ENCODE data around the gene MAGEB3.

Gene MAGEB3

DNA sequence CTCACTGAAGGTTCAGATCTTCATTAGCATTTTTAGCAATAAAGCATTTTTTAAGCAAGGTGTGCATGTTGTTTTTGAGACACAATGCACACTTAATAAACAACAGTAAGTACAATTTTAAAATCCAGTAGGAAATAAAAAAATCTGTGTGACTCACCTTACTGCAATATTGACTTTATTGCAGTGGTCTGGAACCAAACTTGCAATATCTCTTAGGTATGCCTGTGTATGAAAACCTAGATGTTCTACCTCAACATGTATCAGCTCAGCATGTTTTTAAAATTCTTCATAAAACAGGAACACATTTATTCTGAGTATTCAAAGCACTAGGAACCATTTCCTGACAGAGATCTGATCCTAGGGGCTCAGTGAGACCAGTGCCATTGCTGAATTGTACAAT is 52.1 kb downstream of the MAGEB3 start:
- DNase-seq, result no peak

DNA sequence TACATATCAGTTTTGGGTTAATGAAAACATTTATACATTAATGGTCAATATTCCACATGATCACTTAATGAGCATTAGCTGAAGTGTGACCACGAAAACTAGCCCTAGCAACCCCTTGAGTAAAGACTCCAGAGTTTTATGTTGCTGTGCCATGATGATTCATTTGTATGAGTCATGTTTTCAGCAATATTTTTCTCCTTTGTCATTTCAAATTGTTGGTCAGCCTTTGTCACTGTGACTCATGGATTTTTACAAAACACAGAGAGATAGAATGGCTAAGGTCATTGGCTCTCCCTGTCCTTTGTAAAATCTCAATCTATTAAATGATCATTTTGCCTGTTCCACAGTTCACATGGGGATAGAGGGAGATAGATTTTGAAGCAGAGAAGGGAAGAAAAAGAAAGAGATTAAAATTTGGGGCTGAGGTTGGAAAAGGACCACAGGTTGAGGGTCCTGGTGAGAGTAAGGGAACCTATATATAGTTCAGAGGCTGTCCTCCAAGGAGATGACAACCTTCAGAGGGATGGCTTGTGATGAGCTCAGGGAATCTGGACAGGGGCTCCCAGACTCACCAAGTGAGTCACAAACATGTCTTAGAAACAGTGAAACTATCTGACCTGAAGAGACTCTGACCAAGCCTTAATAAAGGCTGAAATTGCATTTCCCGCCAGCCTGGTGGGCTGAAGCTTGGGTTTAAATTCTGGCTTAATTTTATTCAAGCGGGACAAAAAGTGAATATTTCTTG is 53.2 kb downstream of the MAGEB3 start:
- DNase-seq, result no peak

All from KG1 (cell line).